ENCODE results near the gene TOLLIP.

Gene TOLLIP

GRCh38 chr11:1240771-1241170, 68.7 kb downstream of the TOLLIP start:
- DNase-seq: no peak

GRCh38 chr11:1239596-1240205, 69.7 kb downstream of the TOLLIP start:
- no peak for DNase-seq

GRCh38 chr11:1238767-1239595, 70.5 kb downstream of the TOLLIP start:
- DNase-seq: no peak

- no peak for DNase-seq
These were observed 71.6 kb downstream of the TOLLIP start for GRCh38 chr11:1237851-1238250.

- no peak for DNase-seq
These were observed 72.3 kb downstream of the TOLLIP start for GRCh38 chr11:1237128-1237580.

- DNase-seq: no peak
These were observed 72.9 kb downstream of the TOLLIP start for GRCh38 chr11:1236316-1237127.

GRCh38 chr11:1235901-1236315, 73.5 kb downstream of the TOLLIP start:
- DNase-seq: no peak

- no peak for DNase-seq
These were observed 74.0 kb downstream of the TOLLIP start for GRCh38 chr11:1235306-1235900.

- no peak for DNase-seq
These were observed 74.6 kb downstream of the TOLLIP start for GRCh38 chr11:1234771-1235305.

- no peak for DNase-seq
These were observed 75.2 kb downstream of the TOLLIP start for GRCh38 chr11:1234054-1234720.

GRCh38 chr11:1233351-1234053, 75.9 kb downstream of the TOLLIP start:
- no peak for DNase-seq

GRCh38 chr11:1232883-1233321, 76.5 kb downstream of the TOLLIP start:
- no peak for DNase-seq

GRCh38 chr11:1232021-1232882, 77.2 kb downstream of the TOLLIP start:
- no peak for DNase-seq

- no peak for DNase-seq
These were observed 77.9 kb downstream of the TOLLIP start for GRCh38 chr11:1231396-1232020.

GRCh38 chr11:1230456-1231395, 78.7 kb downstream of the TOLLIP start:
- no peak for DNase-seq

GRCh38 chr11:1230121-1230455, 79.3 kb downstream of the TOLLIP start:
- no peak for DNase-seq

GRCh38 chr11:1229471-1230120, 79.8 kb downstream of the TOLLIP start:
- no peak for DNase-seq

- no peak for DNase-seq
These were observed 80.4 kb downstream of the TOLLIP start for GRCh38 chr11:1228921-1229451.
